Hippocampal formation (tissue), 2 donors: ENCODE data around the gene OMA1.
A peak's percentile ranks its signal among the peaks of the same experiment; 100 is the strongest.
"Not testable (repeated sequence)": the region's sequence is repeated elsewhere in the genome, so short reads cannot be mapped to it uniquely, and the experiment has no call there.

ENCODE experiments used
- DNase-seq, 2 donors: peaks; one replicate each; lab custom pipeline; 2025; lab: John Stamatoyannopoulos, UW

The OMA1 gene

DNA sequence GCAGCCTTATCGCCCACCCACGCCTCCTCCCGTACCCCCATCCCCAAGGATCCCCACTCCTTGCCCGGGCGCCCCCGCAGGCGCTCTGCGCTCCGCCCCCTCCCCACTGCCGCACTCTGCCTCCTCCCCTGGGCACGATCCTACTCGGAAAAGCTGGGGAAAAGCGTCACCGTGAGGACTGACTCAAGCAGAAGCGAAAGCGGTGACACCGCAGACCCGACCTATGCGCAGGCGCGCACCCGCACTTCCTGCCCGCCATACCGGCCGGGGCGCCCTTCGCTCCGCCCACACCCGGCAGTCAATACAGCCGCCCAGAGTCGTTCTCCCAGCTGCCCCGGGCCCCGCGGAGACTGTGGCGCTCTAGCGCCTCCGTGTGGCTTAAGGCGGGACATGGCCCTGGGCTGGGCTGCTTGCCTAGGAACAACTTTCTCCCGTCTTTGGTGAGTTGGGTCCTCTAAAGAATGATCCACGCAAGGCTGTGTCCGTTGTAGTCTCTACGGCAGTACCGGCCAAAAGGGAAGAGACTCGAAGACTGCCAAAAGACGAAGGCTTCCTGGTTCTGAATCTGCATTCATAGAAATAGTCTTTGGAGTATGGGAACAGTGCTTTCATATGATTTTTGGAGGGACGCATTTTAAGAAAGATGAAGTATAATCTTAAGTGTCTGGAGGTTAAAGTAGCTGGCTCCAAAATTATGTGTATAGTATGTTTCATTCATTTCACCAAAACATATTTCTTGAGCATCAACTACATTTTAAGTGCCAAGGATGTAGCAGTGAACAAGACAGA is at the start of gene OMA1:
Gene OMA1 (minus strand): TSS at position 207 of the 789 bp plus-strand sequence. CDS start 7,432 bp downstream, outside the sequence.
- DNase-seq, result peak; percentile 93 to 94

DNA sequence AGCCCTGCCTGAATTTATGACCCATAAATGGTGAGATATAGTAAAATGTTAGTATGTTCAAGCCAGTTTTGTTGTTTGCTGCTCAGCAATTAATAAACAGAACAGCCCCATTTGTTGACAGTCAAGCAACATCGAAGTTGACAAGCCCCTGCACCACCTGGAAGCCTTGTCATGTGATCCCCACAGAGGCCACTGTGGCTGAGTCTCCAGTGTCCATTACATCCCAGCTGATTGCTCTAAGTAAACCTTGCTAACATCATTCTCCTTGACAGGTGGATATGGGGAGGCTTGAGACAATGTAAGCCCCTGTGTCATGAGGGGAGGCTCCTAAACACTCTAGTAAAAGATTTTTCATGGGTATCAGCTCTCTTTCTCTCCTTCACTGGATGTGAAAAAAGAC is 48.0 kb upstream of the OMA1 start:
- DNase-seq, result no peak

DNA sequence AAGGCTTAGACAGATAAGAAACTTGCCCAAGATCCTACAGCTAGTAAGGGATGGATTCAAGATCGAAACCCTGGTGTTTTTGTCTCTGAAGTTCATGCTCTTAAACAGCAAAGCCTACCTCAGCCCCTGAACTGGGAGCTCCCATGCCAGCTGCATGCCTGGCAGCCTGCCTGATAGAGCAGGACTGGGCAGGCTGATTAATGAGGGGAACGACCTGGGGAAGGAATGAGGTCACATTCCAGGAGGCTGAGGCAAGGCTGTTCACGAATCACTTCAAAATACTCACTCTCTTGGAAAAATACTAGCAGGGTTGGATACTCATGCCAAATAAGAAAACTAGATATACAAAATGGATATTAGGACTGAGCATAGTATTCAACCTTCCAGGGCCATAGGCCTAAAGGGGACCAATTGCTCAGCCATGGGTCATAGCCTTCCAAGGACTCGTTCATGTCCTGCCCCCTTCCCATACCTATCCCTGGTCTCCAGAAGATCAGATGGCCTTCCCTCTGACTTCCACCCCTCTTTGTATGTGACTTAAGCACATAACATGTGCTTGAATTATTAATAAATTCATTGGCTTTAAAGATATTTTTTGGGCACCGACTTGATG is 46.1 kb upstream of the OMA1 start:
- DNase-seq, result no peak

DNA sequence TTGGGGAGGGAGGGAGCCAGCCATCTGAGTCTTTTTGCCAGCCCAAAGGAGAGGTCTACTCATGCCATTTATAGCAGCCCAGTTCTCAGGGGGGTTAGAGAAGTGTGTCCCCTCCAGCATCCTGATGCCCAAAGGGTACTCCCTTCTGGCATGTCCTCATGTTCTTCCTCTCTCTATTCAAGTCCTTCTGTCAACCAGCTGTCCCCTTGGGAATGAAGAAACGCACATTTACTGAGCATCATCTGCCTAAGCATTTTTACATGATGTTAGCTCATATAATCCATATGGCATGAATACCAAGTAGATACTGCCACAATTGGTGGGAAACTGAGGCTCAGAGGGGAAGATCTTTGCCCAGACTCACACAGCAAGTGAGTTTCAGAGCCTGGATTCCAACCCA is 45.3 kb upstream of the OMA1 start:
- DNase-seq, result no peak

DNA sequence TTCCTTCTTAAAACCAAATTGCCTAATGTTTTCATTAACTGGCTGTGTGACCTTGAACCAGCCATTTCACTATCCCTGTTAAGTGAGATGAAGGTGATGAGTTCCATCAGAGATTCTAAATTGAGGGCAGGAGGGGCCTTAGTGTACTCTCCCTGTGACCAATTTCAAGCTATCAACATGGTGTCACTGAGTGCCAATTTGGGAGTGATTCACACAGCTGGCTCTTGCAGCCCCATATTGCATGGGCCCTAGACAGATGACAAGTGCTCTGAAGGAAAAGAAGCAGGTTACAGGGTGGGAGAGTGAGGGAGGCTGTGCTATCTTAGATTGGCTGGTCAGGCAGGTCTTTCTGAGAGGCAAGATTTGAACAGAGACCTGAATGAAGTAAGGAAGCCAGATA is 43.5 kb upstream of the OMA1 start:
- no peak for DNase-seq

DNA sequence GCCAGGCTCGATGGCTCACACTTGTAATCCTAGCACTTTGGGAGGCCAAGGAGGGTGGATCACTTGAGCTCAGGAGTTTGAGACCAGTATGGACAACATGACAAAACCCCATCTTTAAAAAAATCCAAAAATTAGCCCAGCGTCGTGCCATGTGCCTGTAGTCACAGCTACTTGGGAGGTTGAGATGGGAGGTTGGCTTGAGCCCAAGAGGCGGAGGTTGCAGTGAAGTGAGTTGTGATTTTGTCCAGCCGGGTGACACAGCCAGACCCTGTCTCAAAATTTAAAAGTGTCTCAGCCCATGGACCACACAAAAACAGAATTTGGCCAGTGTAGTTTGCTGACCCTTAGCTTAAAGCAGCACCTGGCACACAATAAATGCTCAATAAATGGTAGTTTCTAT is 41.9 kb upstream of the OMA1 start:
- DNase-seq, result no peak

DNA sequence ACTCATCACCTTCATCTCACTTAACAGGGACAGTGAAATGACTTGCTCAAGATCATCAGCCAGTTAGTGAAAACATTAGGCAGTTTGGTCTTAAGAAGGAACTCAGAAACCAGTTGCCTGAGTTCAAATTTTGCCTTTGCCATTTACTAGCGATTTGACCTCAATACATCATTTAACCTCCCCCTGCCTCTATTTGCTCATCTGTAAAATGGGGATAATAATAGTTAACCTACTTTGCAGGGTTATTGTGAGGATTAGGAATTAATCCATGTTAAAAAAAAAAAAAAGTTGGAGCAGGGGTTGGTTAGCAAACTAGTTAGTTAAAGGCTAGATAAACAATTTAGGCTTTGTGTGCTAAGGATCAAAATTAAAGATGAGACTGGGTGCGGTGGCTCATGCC is 41.1 kb upstream of the OMA1 start:
- DNase-seq, result no peak

DNA sequence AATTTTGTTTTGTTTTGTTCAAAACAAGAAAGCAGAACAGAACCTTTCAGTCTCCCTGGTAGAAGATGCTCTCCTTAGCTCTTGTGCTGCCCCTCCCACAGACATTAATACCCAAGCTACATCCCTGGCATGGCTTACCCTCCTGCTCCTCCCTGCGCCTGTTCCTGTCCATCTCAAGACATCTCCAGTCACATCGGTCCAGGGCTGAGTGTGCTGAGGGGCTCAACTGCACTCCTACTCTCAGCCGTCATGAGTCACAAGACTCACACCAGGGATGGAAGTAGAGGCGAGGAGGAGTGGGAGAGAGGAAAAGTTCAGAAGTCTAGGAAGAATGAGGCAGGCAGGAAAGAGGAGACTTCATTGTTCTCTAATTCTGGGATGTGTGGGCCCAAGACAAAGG is 39.7 kb upstream of the OMA1 start:
- no peak for DNase-seq

DNA sequence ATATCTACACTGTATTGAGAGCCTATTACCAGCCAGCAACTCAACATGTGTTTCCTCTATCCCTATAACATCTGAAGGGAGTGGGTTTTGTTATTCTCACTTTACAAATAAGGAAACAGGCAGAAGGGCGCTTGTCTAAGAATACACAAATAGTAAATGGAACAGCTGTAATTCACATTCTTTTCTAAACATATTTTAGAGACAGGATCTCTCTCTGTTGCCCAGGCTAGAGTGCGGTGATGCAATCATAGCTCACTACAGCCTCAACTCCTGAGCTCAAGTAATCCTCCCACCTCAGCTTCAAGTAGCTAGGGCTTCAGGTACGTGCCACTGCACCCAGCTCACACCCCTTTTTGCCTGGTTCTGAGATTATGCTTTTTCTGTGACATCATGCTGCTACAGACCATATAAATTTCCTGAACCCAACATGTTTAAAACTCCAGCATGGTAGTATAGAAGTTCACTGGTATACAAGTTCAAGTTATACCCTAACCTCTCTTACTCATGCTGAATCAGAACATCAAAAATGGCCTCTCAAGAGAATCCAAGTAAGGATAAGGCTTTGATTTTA is 39.1 kb upstream of the OMA1 start:
- DNase-seq, result no peak

DNA sequence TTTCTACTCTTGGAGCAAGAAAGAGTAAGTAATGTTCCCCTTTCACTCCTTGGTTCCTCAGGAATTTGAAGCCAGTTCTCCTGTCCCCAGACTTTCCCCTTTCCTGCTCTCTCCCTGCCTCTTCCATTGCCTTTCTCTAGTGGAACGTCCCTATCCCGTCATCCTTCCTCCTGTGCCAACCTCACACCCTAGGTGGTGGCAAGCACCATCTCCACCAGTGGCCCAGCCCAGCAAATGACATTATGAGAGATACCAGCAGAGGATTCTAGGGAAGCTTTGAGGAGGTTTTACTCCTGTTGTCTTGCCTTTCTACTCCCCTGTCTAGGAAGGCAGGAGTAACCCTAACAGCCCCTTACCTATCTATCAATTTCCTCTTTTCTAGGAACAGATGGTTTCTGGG is 38.6 kb upstream of the OMA1 start:
- DNase-seq, result no peak

DNA sequence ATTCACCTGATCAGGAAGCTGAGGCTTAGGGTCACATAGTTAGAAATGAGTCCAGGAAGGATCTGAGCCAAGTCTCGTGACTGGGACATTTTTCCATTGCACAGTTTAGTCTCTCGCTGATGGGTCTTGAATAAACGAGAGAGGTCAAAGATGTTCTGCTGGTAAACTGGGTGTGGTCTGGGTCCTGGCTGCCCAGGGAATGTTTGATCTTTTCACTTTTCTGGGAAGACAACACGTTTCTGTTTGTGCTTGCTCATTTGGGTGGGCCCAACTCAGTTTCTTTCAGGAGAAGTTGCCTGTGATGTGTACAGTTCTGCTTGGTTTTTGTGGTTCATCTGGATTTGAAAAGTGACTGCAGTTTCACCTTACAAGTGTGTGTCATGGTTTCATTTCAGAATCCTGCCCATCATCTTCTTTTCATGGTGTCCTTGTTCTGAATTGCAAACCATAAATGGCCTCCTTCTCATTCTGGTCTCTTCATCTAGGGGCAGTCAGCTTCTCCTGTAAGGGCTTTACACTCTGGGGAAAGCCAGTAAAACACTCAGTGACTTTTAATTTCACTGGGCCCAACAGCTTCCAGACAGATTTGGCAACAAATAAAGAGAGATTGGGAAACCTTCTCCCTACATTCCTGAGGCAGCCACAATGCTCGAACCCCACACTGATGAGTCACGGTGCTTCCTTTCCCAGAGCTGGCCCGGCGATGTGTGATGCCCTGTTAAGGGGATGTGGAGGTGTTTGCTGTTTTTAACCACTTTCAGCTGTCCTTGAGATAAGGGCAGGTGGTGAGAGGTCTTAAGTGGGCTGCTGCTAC is 37.8 kb upstream of the OMA1 start:
- DNase-seq, result no peak

DNA sequence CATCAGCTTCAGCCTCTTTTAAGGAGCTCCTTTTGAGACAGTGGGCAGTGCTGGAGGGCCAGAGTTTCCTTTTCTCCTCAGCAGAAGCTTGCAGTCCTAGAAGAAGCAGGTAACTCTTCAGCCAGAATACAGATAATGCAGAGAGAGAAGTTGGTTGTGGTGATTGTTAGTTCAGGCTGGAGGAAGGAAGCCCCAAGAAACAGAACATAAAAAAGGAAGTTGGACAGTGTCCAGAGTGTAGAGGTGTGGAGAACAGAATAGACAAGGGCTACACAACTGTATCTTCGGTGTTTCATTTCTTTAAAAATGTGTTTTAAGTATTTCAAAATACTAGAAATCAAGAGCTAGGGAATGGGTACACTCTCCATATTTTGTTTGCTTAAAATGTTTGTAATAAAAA is 37.0 kb upstream of the OMA1 start:
- DNase-seq, result no peak

DNA sequence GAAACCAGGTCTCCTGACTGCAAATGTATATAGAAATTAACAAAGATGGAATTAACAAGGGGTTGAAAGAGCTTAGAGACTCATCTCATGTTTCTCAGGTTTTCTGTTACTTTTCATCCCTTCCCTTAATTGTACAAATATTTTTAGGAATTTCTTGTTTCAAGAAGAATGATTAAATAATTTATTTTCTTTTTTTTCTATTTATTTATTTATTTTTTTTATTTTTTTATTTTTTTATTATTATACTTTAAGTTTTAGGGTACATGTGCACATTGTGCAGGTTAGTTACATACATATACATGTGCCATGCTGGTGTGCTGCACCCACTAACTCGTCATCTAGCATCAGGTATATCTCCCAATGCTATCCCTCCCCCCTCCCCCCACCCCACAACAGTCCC is 35.6 kb upstream of the OMA1 start:
- DNase-seq, result not testable (repeated sequence)

DNA sequence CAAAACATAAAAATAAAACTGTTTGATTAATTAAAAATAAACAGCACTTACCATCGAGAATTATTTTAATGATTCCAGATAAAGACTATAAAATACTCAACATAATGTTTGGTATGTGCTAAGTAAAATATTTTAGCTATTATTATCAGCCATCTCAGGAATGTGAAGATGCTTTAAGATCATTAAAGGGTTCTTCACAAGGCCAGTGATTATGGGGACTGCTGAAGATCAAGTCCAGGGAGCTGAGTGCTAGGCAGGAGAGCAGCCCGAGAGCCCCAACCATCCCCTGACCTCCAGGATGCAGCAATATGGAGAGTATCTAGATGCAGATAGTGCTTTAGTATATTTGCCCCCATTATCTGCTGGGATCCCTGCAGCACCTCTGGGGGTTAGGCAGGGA is 35.1 kb upstream of the OMA1 start:
- no peak for DNase-seq

DNA sequence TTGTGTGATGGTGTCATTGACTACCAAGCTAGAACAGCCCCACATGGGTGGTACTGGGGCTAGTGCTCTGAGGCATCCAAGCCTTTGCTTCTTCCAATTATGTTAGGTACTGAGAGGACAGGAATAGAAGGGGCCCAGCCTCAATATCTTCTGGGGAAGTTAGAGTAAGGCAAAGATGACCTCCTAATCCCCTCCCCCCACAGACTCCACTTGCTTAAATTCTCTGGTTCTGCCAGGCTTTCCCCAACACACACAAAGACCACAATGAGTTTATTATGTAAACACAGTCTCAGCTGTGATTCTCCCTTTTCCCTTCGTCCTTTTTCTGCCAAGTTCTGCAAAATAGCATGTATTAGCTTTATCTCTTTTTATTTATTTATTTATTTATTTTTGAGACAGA is 33.7 kb upstream of the OMA1 start:
- DNase-seq, result peak; percentile 19 to 83

DNA sequence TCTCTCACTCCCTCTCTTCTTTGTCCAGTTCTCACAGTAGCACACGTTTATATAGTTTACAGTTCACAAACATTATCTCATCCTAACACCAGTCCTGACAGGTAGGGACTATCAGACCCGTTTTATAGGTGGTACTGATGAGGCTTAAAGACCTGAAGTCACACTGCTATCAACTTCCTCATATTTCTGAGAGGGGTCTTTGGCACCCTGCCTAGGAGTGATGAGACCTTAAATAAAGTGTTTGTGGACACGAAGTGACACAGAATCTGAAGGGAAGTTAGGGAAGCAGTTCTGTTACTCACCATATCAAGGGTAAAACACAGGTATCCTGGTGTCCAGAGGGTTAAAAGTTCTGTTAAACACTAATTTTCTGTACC is 31.1 kb upstream of the OMA1 start:
- no peak for DNase-seq

DNA sequence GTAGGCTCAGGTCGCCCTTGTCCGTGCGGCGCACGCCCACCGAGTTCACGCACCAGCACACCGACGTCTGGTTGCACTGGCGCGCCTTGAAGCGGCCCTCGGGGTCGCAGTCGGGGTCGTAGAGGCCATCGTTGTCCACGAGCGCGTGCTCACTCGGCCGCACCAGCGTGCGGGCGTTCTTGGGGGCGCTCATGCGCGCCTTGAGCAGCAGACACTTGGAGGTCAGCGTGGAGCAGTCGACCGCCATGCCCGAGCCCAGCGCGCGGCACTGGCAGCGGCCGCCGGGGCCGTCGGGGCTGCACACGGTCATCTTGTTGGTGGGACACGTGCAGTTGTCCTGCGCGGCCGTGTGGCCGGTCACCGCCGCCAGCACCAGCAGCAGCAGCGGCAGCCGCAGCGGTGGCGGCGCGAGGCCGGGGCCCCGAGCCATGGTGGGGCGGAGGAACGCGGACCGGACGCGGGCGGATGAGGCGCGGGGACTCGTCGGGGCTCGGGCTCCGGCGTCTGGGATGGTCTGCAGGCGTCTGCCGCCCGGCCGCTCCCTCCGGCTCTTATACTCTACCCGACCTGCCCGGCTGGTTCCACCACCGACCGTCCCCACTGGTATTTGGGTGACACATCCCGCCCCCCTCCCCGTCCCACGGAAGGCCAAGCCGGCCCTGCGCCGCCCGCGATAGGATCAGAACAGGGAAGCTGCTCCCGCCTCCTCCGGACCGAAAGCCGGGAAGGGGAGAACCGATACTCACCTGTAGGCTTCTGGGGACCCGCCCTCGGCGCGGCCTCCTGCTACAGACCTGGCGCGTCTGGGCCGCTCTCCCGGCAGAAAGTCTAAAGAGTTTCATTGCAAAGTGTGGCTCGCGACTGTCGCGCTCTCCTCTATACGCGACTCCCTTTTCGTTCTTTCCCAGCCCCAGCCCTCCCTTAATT is 30.5 kb upstream of the OMA1 start, which contains the start of gene TACSTD2:
Gene TACSTD2 (minus strand): TSS at position 526 of the 927 bp plus-strand sequence. CDS start 96 bp downstream, at position 430.
- DNase-seq, result no peak

DNA sequence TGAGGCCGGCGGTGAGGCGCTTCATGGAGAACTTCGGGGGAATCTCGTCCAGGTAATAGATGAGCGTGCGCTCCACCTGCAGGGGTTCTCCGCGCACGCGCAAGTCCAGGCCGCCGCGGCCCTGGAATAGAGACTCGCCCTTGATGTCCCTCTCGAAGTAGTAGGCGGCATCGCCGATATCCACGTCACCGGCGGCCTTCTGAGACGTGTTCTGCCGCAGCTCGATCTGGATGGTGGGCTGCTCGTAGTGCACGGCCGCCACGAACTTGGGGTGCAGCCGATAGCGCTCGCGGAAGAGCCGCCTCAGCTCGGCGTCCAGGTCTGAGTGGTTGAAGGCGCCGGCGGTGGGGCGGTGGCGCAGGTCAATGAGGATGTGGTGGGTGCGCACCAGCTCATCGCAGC is 29.8 kb upstream of the OMA1 start:
- DNase-seq, result no peak

DNA sequence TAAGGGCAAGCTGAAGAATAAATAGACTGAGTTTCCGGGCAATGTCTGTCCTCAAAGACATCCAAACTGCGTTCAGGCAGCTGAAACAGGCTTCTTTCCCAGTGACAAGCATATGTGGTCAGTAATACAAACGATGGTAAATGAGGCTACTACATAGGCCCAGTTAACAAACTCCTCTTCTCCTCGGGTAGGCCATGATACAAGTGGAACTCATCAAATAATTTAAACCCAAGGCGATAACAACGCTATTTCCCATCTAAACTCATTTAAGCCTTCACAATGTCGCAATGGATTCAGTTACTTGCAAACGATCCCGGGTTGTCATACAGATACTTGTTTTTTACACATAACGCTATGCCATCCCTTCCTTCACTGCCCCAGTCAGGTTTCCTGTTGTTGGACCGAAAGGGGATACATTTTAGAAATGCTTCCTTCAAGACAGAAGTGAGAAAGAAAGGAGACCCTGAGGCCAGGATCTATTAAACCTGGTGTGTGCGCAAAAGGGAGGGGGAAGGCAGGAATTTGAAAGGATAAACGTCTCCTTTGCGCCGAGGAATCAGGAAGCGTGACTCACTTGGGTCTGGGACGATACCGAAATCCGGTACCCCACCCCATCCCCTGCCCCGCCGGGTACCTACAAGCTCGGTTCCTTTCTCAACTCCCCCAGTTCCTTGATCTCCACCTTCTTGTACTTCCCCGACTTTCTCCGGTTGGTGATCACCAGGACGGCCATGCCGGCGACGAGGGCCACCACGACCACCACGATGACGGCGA is 29.2 kb upstream of the OMA1 start:
- no peak for DNase-seq

DNA sequence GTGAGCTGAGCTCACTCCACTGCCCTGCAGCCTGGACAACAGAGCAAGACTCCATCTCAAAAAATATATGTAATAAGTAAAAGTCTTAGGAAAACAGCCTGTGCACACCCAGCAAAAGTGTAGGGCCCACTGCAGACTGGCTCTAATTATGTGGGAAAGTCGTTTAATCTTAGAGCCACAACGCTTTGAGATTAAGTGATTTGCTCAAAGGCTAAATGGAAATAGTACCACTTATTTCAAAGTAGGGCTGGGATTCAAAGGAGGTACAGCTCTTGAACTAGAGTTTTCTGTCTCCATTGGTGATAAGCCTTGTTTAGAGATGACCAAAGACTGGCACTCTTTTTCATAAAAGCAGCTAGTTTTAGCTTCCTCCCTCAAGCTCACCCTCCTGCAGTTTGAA is 28.3 kb upstream of the OMA1 start:
- no peak for DNase-seq
